Stimulated activated CD8-positive, alpha-beta memory T cell treated with anti-CD3 and anti-CD28 coated beads, Interleukin-4, amount 100 ng/mL, for 48 hours (primary cell): ENCODE data around the gene MRPL42.
"Not testable (repeated sequence)": the region's sequence is repeated elsewhere in the genome, so short reads cannot be mapped to it uniquely, and the experiment has no call there.

Source experiments
- DNase-seq: peaks from one replicate; pipeline ENCODE4 v3.0.0-alpha.2; 2020

The MRPL42 gene

GRCh38 chr12:93550748-93551611, 83.7 kb downstream of the MRPL42 start:
- no peak for DNase-seq

- no peak for DNase-seq
Measured at GRCh38 chr12:93552427-93552826, 85.1 kb downstream of the MRPL42 start.

- not testable (repeated sequence) for DNase-seq
Measured at GRCh38 chr12:93557879-93558278, 90.6 kb downstream of the MRPL42 start.

DNA sequence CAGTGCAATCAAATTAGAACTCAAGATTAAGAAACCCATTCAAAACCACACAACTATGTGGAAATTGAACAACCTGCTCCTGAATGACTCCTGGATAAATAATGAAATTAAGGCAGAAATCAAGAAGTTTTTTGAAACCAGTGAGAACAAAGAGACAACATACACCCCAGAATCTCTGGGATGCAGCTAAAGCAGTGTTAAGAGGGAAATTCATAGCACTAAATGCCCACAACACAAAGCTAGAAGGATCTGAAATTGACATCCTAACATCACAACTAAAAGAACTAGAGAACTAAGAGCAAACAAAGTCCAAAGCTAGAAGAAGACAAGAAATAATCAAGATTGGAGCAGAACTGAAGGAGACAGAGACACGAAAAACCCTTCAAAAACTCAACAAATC, 91.4 kb downstream of the MRPL42 start:
- DNase-seq: not testable (repeated sequence)

DNA sequence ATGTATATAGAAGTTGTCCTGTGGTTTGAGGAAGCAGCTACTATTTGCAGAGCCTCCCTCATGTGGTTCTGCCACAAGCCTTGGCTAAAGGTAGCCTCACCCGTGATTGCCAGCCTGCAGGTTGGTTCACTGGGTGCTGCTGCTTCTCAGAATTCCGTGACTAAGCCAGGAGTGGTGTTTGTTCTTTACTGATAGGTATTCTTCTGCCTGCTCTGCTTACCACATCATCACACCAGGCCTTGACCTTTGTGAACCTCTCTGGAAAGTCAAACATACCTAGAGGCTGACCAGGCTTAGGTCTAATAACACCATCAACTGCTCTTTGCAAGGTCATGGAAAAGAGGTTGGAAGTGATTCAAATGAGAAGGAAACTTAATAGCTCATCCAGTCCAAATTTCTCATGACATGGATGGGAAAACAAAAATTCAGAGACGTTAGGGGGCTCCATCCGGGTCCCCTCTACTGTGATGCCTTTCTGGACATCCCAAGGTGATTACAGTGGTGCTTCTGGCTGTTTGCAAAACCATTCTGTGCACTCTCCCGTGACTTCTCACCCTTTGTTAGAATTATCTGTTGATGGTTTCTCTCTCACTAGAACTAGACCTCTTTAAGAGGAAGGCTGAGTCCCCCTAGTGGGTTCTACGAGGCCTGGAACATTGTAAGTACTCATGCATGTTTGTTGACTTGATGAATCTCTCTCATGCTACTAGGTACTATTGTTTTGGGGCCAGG, 96.7 kb downstream of the MRPL42 start:
- no peak for DNase-seq

- no peak for DNase-seq
Measured at GRCh38 chr12:93565760-93566159, 98.4 kb downstream of the MRPL42 start.
